ENCODE results near the gene HYAL2.

Gene HYAL2

GRCh38 chr3:50268276-50268675 lies 54.3 kb downstream of the HYAL2 start:
- DNase-seq: no peak
